Astrocyte of the spinal cord (primary cell): ENCODE data around the gene SMARCA2.

Experiments used
- DNase-seq: peaks from one replicate; pipeline ENCODE4 v3.0.0; 2011; ENCODE audit warnings: low read depth, low spot score
- H3K4me3 ChIP-seq: 2 replicates; pipeline ENCODE4 v1.5.1; 2011; ENCODE audit warnings: low read depth, mild to moderate bottlenecking, low read length, moderate library complexity
- in situ Hi-C: cut with HindIII; loops from 2 replicates; pipeline ENCODE4 v1.10.0; 2017; ENCODE audit warnings: low sequenced_read_pairs
- TF ChIP-seq, protein P1 (sequence below): IDR thresholded peaks from 2 replicates; pipeline ENCODE4 v1.5.1; 2012; ENCODE audit warnings: low read depth, mild to moderate bottlenecking, low read length, inconsistent platforms

SMARCA2 gene

GRCh38 chr9:2214707-2215106 is 199.6 kb downstream of the SMARCA2 start:
- in situ Hi-C loops: no loop called here
- TF ChIP-seq, protein P1, sequence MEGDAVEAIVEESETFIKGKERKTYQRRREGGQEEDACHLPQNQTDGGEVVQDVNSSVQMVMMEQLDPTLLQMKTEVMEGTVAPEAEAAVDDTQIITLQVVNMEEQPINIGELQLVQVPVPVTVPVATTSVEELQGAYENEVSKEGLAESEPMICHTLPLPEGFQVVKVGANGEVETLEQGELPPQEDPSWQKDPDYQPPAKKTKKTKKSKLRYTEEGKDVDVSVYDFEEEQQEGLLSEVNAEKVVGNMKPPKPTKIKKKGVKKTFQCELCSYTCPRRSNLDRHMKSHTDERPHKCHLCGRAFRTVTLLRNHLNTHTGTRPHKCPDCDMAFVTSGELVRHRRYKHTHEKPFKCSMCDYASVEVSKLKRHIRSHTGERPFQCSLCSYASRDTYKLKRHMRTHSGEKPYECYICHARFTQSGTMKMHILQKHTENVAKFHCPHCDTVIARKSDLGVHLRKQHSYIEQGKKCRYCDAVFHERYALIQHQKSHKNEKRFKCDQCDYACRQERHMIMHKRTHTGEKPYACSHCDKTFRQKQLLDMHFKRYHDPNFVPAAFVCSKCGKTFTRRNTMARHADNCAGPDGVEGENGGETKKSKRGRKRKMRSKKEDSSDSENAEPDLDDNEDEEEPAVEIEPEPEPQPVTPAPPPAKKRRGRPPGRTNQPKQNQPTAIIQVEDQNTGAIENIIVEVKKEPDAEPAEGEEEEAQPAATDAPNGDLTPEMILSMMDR: no peak
- DNase-seq: no peak
- H3K4me3 ChIP-seq: no peak overlapping the region

DNA sequence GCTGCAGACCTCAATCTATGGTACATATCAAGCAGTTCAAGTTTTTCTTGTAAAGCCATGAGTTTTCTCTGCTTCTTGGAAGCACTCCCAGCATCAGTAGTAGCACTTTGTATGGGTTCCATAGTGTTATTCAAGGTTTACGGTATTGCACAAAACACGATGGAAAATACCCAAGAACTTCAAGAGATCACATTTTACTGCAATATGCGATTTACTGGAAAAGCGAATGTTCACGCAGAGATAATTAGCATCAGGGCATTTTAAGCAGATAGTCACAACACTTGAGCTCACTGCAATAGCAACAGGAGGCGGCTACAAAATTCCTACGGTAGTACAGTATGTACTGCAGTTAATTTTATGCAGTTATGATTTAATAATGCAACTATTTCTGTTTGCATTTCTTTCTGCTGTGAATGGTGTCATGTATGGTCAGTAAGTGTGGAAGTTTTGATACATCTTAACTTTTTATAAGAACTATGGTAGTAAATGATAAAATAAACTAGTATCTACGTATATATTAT is 200.8 kb downstream of the SMARCA2 start:
- in situ Hi-C loops: no loop called here
- H3K4me3 ChIP-seq: no peak overlapping the region
- no peak for DNase-seq
- TF ChIP-seq, protein P1: no peak

DNA sequence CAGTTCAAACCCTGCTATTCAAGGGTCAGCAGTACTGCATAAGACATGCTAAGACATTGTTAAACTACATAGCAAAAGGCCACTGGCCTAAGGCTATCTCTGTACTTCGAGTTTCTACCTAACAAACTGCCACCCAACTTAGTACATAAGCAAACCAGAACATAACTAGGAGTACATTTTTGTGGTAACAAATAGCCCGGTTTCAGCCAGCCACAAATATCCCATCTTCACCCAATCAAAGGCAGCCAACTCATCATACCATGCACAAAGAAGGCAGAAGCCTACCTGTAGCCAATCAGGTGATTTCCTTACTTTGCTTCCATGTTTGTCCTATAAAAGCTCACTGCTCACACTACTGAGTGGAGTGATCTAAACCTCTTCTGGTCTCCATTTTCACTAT is 201.4 kb downstream of the SMARCA2 start:
- DNase-seq: peak; percentile 55
- in situ Hi-C loops: no loop called here
- TF ChIP-seq, protein P1: no peak

GRCh38 chr9:2217540-2217939 is 202.4 kb downstream of the SMARCA2 start:
- H3K4me3 ChIP-seq: no peak overlapping the region
- DNase-seq: no peak
- TF ChIP-seq, protein P1: no peak
- in situ Hi-C loops: no loop called here

More for the DNA sequence above, 201.4 kb downstream of the SMARCA2 start:
- H3K4me3 ChIP-seq: no peak overlapping the region

DNA sequence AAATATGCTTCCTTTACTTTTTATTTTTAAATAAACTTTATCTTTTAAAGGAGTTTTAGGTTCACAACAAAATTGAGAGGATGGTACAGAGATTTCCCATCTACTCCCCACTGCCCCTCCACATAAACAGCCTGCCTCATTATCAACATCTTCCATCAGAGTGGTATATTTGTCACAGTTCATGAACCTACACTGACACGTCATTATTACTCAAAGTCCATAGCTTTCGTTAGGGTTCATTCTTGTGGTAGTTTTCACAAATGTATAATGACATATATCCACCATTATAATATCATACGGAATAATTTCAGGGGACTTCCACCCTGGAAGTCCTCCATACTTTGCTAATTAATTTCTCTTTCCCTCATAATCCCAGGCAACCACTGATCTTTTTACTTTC is 204.9 kb downstream of the SMARCA2 start:
- no peak for DNase-seq
- TF ChIP-seq, protein P1: no peak
- in situ Hi-C loops: no loop called here
- no peak overlapping the region for H3K4me3 ChIP-seq

GRCh38 chr9:2227144-2227867 is 212.2 kb downstream of the SMARCA2 start:
- H3K4me3 ChIP-seq: no peak overlapping the region
- DNase-seq: peak; percentile 36
- TF ChIP-seq, protein P1: no peak
- in situ Hi-C loops: no loop called here
